Measurements from ENCODE around the gene PACSIN1.

The PACSIN1 gene

DNA sequence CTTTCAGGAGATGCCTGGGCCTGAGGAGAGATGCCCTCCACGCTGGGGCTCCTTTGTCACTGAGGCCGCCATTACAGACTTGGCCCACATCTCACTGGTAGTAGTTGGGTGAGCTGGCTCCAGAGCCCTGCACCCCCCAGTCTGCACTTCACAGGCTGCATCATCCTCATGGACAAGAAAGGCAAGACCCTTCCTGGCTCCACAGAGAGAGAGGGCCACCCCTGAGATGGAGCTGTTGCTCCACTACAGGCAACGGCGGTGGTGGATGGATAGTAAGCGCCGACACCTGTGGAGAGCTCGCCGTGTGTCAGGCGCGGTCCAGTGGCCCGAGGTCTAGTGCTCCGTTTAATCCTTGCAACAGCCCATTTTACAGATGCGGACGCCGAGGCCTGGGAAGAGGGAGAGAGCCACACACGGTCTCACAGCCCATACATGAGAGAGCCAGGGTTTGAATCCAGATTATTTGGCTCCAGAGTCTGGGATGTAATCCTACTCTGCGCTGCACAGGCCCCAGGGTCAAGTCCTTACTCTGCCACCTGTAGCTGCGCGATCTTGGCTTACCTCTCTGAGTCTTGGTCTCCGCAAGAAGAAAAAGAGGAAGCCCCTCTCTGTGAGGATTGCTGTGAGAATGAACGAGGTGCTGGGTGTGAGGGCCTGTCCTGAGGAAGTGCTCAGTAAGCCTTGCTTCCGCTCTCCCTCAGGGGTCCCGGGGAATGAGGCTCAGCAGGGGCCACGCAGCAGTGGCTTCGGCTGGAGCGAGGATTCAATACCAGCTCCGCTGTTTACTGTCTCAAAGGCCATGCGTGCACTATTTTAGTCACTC lies 55.8 kb downstream of the PACSIN1 start:
- in situ Hi-C loops (cut with HindIII; ENCODE audit: low pct_ligation_motif_present, low pct_unique_long_range_greater_than_20kb, low sequenced_read_pairs), result no loop called here
- no peak for DNase-seq

- no peak for DNase-seq
- in situ Hi-C loops (cut with HindIII; ENCODE audit: low pct_ligation_motif_present, low pct_unique_long_range_greater_than_20kb, low sequenced_read_pairs), result no loop called here
Measured at GRCh38 chr6:34522761-34523160, 56.9 kb downstream of the PACSIN1 start.

GRCh38 chr6:34523441-34524206 lies 57.7 kb downstream of the PACSIN1 start:
- DNase-seq, result no peak
- in situ Hi-C loops (cut with HindIII; ENCODE audit: low pct_ligation_motif_present, low pct_unique_long_range_greater_than_20kb, low sequenced_read_pairs), result no loop called here

GRCh38 chr6:34524499-34524898 lies 58.6 kb downstream of the PACSIN1 start:
- in situ Hi-C loops (cut with HindIII; ENCODE audit: low pct_ligation_motif_present, low pct_unique_long_range_greater_than_20kb, low sequenced_read_pairs), result no loop called here
- DNase-seq, result no peak

GRCh38 chr6:34524971-34525370 lies 59.1 kb downstream of the PACSIN1 start:
- DNase-seq, result no peak
- in situ Hi-C loops (cut with HindIII; ENCODE audit: low pct_ligation_motif_present, low pct_unique_long_range_greater_than_20kb, low sequenced_read_pairs), result no loop called here

DNA sequence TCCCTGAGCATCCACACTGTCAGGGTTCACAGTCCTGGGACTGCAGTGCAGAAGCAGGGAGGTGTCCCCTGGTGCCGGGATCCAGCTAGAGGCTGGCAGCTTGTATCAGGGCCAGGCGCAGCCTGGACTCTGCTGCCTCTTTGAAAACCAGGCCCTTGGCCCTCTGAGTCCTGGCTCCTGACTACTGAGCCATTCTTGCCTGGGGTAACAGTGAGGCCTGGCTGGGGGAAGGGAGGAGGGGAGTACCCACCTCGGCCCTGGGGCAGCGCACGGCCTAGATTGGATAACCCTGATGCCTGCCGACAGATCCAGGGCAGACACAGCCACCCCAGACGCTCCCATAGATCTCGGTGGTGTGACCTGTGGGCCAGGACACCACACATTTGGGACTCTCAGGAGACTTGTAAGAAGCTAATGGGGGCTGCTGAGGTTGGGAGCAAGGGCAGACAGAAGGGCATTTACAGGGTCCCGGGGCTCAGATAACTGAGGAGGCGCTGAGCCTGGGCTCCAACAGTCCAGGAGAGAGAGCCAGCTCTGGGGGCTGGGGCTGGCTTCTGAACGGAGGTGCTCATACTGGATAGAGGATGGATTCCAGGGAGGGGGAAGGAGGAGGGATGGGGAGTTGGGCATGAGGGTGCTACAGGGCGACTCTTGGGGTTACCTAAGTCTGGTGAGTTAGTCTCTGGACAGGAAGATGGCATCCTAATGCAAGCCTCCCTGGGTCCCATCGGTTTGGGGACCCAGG lies 59.7 kb downstream of the PACSIN1 start:
- in situ Hi-C loops (cut with HindIII; ENCODE audit: low pct_ligation_motif_present, low pct_unique_long_range_greater_than_20kb, low sequenced_read_pairs), result no loop called here
- DNase-seq, result no peak

GRCh38 chr6:34526241-34526972 lies 60.5 kb downstream of the PACSIN1 start:
- in situ Hi-C loops (cut with HindIII; ENCODE audit: low pct_ligation_motif_present, low pct_unique_long_range_greater_than_20kb, low sequenced_read_pairs), result no loop called here
- no peak for DNase-seq

DNA sequence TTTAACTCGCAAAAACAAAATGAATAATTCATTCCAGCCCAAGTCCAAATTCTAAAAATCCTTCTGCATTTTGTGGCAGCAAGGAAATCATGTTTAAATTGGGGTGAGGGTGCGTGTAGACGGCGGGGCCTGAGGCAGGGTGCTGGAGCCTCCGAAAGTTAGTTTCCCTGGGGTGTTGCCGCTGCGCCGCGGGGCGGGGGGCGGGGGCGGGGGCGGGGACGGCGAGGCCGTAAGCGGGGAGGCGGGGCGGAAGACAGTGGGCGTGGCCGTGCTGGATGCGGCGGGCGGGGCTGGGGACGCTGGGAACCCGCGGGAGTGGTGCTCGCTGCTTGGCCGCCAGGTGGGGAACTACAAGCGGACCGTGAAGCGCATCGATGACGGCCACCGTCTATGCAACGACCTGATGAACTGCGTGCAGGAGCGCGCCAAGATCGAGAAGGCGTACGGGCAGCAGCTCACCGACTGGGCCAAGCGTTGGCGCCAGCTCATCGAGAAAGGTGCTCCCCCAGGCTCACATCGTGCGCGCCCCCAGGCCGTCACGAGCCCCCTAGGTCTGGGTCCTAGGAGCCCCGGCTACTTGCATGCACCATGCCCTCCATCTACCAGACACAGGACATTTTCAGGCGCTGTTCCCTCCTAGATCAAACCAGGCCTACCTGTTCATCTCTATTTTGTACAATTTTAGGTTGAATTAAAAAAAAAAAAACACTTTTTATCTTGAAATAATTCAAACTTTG lies 61.3 kb downstream of the PACSIN1 start:
- DNase-seq, result peak; percentile 85
- in situ Hi-C loops (cut with HindIII; ENCODE audit: low pct_ligation_motif_present, low pct_unique_long_range_greater_than_20kb, low sequenced_read_pairs), result no loop called here

- in situ Hi-C loops (cut with HindIII; ENCODE audit: low pct_ligation_motif_present, low pct_unique_long_range_greater_than_20kb, low sequenced_read_pairs), result no loop called here
- DNase-seq, result no peak
Measured at GRCh38 chr6:34527751-34528670, 62.1 kb downstream of the PACSIN1 start.

GRCh38 chr6:34528996-34529664 lies 63.3 kb downstream of the PACSIN1 start:
- in situ Hi-C loops (cut with HindIII; ENCODE audit: low pct_ligation_motif_present, low pct_unique_long_range_greater_than_20kb, low sequenced_read_pairs), result no loop called here
- DNase-seq, result no peak

DNA sequence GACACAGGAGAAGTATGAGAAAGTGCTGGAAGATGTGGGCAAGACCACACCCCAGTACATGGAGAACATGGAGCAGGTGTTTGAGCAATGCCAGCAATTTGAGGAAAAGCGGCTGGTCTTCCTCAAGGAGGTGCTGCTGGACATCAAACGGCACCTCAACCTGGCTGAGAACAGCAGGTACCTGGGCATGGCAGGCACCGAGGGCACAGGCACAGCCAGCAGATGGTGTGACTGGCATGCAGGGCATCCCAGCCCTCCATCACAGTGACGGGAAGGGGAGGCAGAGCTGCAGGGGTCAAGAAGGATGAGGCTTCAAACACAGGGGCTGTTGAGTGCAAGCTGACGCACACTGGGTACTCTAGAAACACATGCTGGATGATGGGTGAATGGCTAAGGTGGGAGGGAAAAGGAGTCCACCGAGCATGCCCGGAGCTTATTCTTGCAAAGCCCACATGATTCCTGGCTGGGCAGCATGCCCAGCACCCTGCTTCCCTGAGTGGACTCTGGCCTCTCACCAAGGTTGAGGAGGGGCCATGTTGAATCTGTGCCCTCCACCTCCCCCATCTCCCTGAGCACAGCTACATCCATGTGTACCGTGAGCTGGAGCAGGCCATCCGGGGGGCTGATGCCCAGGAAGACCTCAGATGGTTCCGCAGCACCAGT lies 63.9 kb downstream of the PACSIN1 start:
- no peak for DNase-seq
- in situ Hi-C loops (cut with HindIII; ENCODE audit: low pct_ligation_motif_present, low pct_unique_long_range_greater_than_20kb, low sequenced_read_pairs), result no loop called here

GRCh38 chr6:34530753-34531365 lies 65.0 kb downstream of the PACSIN1 start:
- no peak for DNase-seq
- in situ Hi-C loops (cut with HindIII; ENCODE audit: low pct_ligation_motif_present, low pct_unique_long_range_greater_than_20kb, low sequenced_read_pairs), result no loop called here

DNA sequence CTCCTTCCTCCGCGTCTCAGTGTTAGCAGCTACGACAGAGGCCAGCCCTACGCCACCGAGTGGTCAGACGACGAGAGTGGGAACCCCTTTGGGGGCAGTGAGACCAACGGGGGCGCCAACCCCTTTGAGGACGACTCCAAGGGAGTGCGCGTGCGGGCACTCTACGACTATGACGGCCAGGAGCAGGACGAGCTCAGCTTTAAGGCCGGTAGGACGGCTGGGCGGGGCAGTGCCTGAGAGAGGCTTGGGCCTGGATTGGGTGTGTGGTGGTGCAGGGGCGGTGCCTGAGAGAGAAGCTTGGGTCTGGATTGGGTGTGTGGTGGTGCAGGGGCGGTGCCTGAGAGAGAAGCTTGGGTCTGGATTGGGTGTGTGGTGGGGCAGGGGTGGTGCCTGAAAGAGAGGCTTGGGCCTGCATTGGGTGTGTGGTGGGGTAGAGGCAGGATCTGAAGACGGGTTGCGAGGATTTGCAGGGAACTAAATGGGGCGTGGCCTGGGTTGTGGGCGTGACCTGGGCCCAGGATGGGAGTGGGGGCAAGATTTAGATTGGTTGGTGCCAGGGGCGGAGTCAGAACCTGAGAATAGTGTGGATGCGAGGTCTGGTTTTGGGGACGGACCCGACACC lies 65.8 kb downstream of the PACSIN1 start:
- DNase-seq, result no peak

GRCh38 chr6:34532230-34532629 lies 66.4 kb downstream of the PACSIN1 start:
- no peak for DNase-seq
- in situ Hi-C loops (cut with HindIII; ENCODE audit: low pct_ligation_motif_present, low pct_unique_long_range_greater_than_20kb, low sequenced_read_pairs), result no loop called here

More for the DNA sequence above, 65.8 kb downstream of the PACSIN1 start:
- in situ Hi-C loops (cut with HindIII; ENCODE audit: low pct_ligation_motif_present, low pct_unique_long_range_greater_than_20kb, low sequenced_read_pairs), result no loop called here

DNA sequence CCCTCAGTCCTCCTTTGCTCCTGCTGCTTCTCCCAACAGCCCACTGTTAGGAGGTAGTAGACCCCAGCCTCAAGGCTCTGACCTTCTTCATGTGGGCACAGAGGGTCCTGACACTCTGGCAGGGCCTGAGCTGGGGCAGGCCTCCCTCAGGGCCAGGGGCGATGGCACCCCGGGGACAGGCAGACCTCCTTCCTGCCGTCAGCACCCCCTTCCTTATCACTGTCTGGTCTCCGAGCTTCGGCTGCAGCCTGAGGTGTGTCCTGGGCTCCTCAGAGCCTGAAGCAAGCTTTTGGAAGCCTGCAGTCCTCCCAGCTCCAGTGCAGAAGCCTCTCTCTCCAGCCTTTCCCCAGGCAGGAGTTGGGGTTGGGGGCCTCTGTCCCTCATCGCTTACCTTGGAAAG lies 68.3 kb downstream of the PACSIN1 start:
- no peak for DNase-seq
- in situ Hi-C loops (cut with HindIII; ENCODE audit: low pct_ligation_motif_present, low pct_unique_long_range_greater_than_20kb, low sequenced_read_pairs), result no loop called here

Data from ACHN (cell line).